Measurements from ENCODE around the gene VIM.

GRCh38 chr10:17199351-17199804 is 28.7 kb upstream of the VIM start:
- TF ChIP-seq EP300 (IDR thresholded peaks at IDR 0.05) (no peak), CTCF (IDR thresholded peaks at IDR 0.05) (no peak), POLR2A (IDR thresholded peaks at IDR 0.05) (no peak)

All from suprapubic skin (tissue), 3 donors.